BE2C (cell line): ENCODE measurements around the gene FYCO1.

ENCODE experiments used
- DNase-seq: peaks from one replicate; pipeline ENCODE4 v3.0.0-alpha.2; 2020
- H3K27me3 ChIP-seq: fragments of 250-450 bp; sonication (Bioruptor Pico); 2 replicates; pipeline ENCODE4 v1.5.1; 2020; ENCODE audit warnings: mild to moderate bottlenecking
- H3K36me3 ChIP-seq: fragments of 250-450 bp; sonication (Bioruptor Pico); 2 replicates; pipeline ENCODE4 v1.5.1; 2020; ENCODE audit warnings: mild to moderate bottlenecking
- H3K4me1 ChIP-seq: fragments of 250-450 bp; sonication (Bioruptor Pico); 2 replicates; pipeline ENCODE4 v1.5.1; 2020
- H3K4me3 ChIP-seq: 2 replicates; pipeline ENCODE4 v1.5.1; 2011; ENCODE audit warnings: low read depth, low read length
- H3K9me3 ChIP-seq: fragments of 250-450 bp; sonication (Bioruptor Pico); 2 replicates; pipeline ENCODE4 v1.5.1; 2020
- CTCF ChIP-seq: IDR thresholded peaks from 2 replicates; pipeline ENCODE4 v1.5.1; 2012; ENCODE audit warnings: mild to moderate bottlenecking, low read depth, low read length

Gene FYCO1

GRCh38 chr3:45906681-45907407 is 88.8 kb downstream of the FYCO1 start:
- peak; percentile 29 for TF ChIP-seq CTCF
- DNase-seq, result no peak
- H3K4me3 ChIP-seq, result no peak overlapping the region
- no peaks in the 10 kb centered on the region for H3K4me1 ChIP-seq
- H3K36me3 ChIP-seq, result no peaks in the 10 kb centered on the region
- no peaks in the 10 kb centered on the region for H3K9me3 ChIP-seq
- H3K27me3 ChIP-seq, result no peaks in the 10 kb centered on the region

- no peaks in the 10 kb centered on the region for H3K4me1 ChIP-seq
- no peaks in the 10 kb centered on the region for H3K36me3 ChIP-seq
- no peaks in the 10 kb centered on the region for H3K27me3 ChIP-seq
- H3K4me3 ChIP-seq, result no peak overlapping the region
- no peaks in the 10 kb centered on the region for H3K9me3 ChIP-seq
- DNase-seq, result no peak
- no peak for TF ChIP-seq CTCF
Observed at GRCh38 chr3:45905755-45906154, 89.9 kb downstream of the FYCO1 start.

GRCh38 chr3:45904931-45905330 is 90.7 kb downstream of the FYCO1 start:
- H3K9me3 ChIP-seq, result no peaks in the 10 kb centered on the region
- DNase-seq, result no peak
- no peaks in the 10 kb centered on the region for H3K36me3 ChIP-seq
- no peak overlapping the region for H3K4me3 ChIP-seq
- H3K4me1 ChIP-seq, result no peaks in the 10 kb centered on the region
- H3K27me3 ChIP-seq, result no peaks in the 10 kb centered on the region
- no peak for TF ChIP-seq CTCF

- no peak overlapping the region for H3K4me3 ChIP-seq
- no peak for TF ChIP-seq CTCF
- H3K4me1 ChIP-seq, result no peaks in the 10 kb centered on the region
- H3K36me3 ChIP-seq, result no peaks in the 10 kb centered on the region
- no peak for DNase-seq
- H3K27me3 ChIP-seq, result no peaks in the 10 kb centered on the region
- H3K9me3 ChIP-seq, result no peaks in the 10 kb centered on the region
Observed at GRCh38 chr3:45896956-45897355, 98.7 kb downstream of the FYCO1 start.

- no peak for DNase-seq
- no peaks in the 10 kb centered on the region for H3K27me3 ChIP-seq
- H3K9me3 ChIP-seq, result no peaks in the 10 kb centered on the region
- TF ChIP-seq CTCF, result no peak
- no peak overlapping the region for H3K4me3 ChIP-seq
- no peaks in the 10 kb centered on the region for H3K4me1 ChIP-seq
- no peaks in the 10 kb centered on the region for H3K36me3 ChIP-seq
Observed at GRCh38 chr3:45895686-45896468, 99.7 kb downstream of the FYCO1 start.

- TF ChIP-seq CTCF, result no peak
- Histone ChIP-seq H3K4me1 (no peaks in the 10 kb centered on the region), H3K36me3 (no peaks in the 10 kb centered on the region), H3K27me3 (no peaks in the 10 kb centered on the region), H3K9me3 (no peaks in the 10 kb centered on the region), H3K4me3 (no peak overlapping the region)
- DNase-seq, result no peak
Observed at GRCh38 chr3:45894015-45894414, 101.6 kb downstream of the FYCO1 start.
